ENCODE measurements around the gene AP1S1. TPM values are rescaled to one million over a fixed set of nuclear protein-coding genes. Genes with fewer than 3 reads are reported as not detected.

AP1S1 gene
- total and polyA plus RNA-seq, 2 of the 13 experiments (the other 11 are each of a cell fraction or from before 2014, with no cell fraction given): 57.5 to 68.1 TPM

DNA sequence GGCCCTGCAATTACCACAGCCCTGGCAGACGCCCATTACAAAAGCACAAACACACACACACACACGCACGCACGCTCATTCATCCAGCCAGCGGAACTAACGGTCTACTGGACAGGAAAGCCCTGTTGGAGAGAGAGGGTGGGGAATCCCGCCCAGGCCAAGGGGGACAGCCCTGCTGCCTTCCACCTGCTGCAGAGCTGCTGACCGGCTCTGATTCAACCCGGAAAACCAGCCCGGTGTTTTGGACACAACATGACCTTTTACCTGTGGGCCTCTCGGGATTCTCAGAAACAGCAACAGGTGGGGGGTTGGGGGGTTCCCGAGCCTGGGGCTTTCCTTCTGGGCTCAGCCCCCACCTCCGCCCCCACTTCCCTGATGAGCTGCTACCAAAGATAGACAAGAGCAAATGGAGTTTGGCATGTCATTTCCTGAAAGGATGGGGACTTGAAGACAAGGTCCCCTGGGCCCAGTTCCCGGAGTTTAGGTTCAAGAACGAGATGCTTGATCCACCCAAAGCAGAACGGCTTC lies 45.9 kb upstream of the AP1S1 start (continued):
- peak; percentile 18; the same call in 1 of the 2 replicates for TF ChIP-seq FOSL2 (CRISPR knock-in tag; IDR thresholded peaks at IDR 0.05)
- no peak for TF ChIP-seq KDM3A (CRISPR knock-in tag; IDR thresholded peaks at IDR 0.05; ENCODE audit: low read depth)
- TF ChIP-seq MTA3 (CRISPR knock-in tag; IDR thresholded peaks at IDR 0.05): no peak
- no peak for TF ChIP-seq ZNF207 (IDR thresholded peaks at IDR 0.05; ENCODE audit: borderline replicate concordance)
- no peak for TF ChIP-seq ZNF3 (CRISPR knock-in tag; IDR thresholded peaks at IDR 0.05)
- no peak for TF ChIP-seq HNRNPH1 (optimal IDR thresholded peaks at IDR 0.05; ENCODE audit: low read depth, low read length)
- peak; percentile 98 for TF ChIP-seq ZBTB43 (CRISPR knock-in tag; conservative IDR thresholded peaks at IDR 0.05)
- TF ChIP-seq ATRX (CRISPR knock-in tag; IDR thresholded peaks at IDR 0.05; ENCODE audit: borderline replicate concordance): no peak
- peak; percentile 67; the same call in 1 of the 2 replicates for TF ChIP-seq ZBTB7B (CRISPR knock-in tag; IDR thresholded peaks at IDR 0.05)
- no peak for TF ChIP-seq ZFAT (CRISPR knock-in tag; conservative IDR thresholded peaks at IDR 0.05)
- no peak for TF ChIP-seq ZNF10 (CRISPR knock-in tag; IDR thresholded peaks at IDR 0.05; ENCODE audit: borderline replicate concordance, low read depth)
- 0 out of 2 replicates have a peak, but pooled peaks have one; percentile 24 for TF ChIP-seq MEIS1 (CRISPR knock-in tag; IDR thresholded peaks at IDR 0.05; ENCODE audit: borderline replicate concordance)
- no peak for TF ChIP-seq ATAD3A (CRISPR knock-in tag; IDR thresholded peaks at IDR 0.05)
- TF ChIP-seq GZF1 (CRISPR knock-in tag; IDR thresholded peaks at IDR 0.05): no peak
- peak in 1 of 2 experiments; percentile 33; a peak in 1 of 4 replicates for TF ChIP-seq NR2F1 (CRISPR knock-in tag; IDR thresholded peaks at IDR 0.05)
- TF ChIP-seq ETV5 (CRISPR knock-in tag; IDR thresholded peaks at IDR 0.05; ENCODE audit: borderline replicate concordance): peak; percentile 88
- TF ChIP-seq, protein P1, sequence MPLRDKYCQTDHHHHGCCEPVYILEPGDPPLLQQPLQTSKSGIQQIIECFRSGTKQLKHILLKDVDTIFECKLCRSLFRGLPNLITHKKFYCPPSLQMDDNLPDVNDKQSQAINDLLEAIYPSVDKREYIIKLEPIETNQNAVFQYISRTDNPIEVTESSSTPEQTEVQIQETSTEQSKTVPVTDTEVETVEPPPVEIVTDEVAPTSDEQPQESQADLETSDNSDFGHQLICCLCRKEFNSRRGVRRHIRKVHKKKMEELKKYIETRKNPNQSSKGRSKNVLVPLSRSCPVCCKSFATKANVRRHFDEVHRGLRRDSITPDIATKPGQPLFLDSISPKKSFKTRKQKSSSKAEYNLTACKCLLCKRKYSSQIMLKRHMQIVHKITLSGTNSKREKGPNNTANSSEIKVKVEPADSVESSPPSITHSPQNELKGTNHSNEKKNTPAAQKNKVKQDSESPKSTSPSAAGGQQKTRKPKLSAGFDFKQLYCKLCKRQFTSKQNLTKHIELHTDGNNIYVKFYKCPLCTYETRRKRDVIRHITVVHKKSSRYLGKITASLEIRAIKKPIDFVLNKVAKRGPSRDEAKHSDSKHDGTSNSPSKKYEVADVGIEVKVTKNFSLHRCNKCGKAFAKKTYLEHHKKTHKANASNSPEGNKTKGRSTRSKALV (CRISPR knock-in tag; IDR thresholded peaks at IDR 0.05): 0 out of 2 replicates have a peak, but pooled peaks have one; percentile 22
- TF ChIP-seq, protein P2, sequence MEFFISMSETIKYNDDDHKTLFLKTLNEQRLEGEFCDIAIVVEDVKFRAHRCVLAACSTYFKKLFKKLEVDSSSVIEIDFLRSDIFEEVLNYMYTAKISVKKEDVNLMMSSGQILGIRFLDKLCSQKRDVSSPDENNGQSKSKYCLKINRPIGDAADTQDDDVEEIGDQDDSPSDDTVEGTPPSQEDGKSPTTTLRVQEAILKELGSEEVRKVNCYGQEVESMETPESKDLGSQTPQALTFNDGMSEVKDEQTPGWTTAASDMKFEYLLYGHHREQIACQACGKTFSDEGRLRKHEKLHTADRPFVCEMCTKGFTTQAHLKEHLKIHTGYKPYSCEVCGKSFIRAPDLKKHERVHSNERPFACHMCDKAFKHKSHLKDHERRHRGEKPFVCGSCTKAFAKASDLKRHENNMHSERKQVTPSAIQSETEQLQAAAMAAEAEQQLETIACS (CRISPR knock-in tag; IDR thresholded peaks at IDR 0.05): no peak
- peak; percentile 45; the same call in 1 of the 2 replicates for TF ChIP-seq ZNF816 (CRISPR knock-in tag; IDR thresholded peaks at IDR 0.05; ENCODE audit: borderline replicate concordance)
- TF ChIP-seq ZNF609 (CRISPR knock-in tag; IDR thresholded peaks at IDR 0.05; ENCODE audit: borderline replicate concordance): peak; percentile 69; the same call in 1 of the 2 replicates
- no peak for TF ChIP-seq TAF15 (IDR thresholded peaks at IDR 0.05; ENCODE audit: low read depth, low read length, poor library complexity, severe bottlenecking)

Data from HepG2 (cell line).